ENCODE results near the gene PELO. TPM values are rescaled to one million over a fixed set of nuclear protein-coding genes. Genes with fewer than 3 reads are reported as not detected.
"Not testable (repeated sequence)": the region's sequence is repeated elsewhere in the genome, so short reads cannot be mapped to it uniquely, and the experiment has no call there.

PELO gene
- 13.2 TPM for polyA plus RNA-seq (ENCODE audit: insufficient read length)

DNA sequence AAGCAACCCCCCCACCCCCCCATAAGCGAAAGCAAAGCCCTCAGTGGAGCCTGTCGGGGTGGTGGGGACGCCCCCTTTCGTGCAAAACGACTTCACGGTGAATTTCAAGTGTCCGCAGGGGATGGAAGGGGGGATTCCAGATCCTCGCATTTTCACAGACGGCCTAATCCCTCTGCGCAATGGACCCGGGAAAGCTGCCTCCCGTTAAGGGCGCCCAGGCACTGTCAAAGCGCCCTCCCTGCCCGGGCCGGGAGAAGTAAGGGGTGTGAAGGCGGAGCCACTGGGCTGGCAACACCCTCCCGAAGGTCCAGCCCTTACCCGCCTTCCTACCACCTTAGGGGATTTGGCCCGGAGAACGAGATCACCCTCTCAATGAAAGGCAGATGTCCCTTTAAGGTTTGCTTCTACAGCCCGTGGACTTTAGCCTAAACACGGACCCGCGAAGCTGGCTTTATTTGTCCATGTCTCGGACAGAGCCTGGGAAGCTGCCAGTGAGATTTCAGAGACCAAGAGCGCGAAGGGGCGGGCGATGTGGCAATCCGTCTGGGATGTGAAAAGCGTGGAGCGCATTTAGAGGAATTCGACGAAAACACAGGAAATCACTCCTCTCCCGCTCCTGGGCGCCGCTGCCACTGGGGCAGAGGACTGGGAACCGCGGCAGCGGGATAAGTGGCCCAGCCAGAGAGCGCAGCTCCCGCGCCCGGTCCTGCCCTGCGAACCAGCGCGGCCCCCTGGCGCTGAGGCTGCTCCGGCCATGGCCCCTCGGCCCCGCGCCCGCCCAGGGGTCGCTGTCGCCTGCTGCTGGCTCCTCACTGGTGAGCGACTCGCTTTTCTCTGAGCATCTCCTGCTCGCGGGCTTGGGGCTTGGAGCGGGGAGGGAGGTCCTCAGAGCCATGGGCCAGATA is at the start of gene PELO, which contains the start of gene ITGA1:
Gene PELO (plus strand): TSS at position 317 of the 905 bp plus-strand sequence. CDS start 12,479 bp downstream, outside the sequence.
Gene ITGA1 (plus strand): TSS at position 317 of the 905 bp plus-strand sequence. CDS start 438 bp downstream, at position 755.
- no peak for DNase-seq (ENCODE audit: low read depth)

GRCh38 chr5:52738095-52738506 is 49.6 kb upstream of the PELO start:
- DNase-seq (ENCODE audit: low read depth), result no peak

GRCh38 chr5:52740007-52740406 is 47.7 kb upstream of the PELO start:
- no peak for DNase-seq (ENCODE audit: low read depth)

DNA sequence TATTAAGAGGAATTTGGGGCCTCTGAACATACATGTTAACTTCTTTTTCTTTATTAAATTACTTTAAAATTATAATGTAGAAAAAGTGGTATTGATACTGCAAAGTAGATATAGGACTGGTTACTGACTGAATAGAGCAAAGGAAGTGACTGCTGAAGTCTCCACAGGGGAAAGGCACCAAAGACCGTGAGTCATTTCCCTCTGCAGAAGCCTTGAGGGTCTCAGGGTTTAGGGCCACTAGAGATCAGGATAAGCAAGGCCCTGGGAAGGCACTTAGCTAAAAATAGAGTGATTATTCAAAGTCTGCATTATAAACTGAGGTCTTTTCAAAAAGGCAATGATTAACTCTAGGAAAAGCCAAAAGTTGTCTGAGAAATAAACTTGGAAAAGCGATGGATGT is 44.7 kb upstream of the PELO start:
- no peak for DNase-seq (ENCODE audit: low read depth)

- DNase-seq (ENCODE audit: low read depth), result no peak
Measured at GRCh38 chr5:52743529-52743928, 44.2 kb upstream of the PELO start.

DNA sequence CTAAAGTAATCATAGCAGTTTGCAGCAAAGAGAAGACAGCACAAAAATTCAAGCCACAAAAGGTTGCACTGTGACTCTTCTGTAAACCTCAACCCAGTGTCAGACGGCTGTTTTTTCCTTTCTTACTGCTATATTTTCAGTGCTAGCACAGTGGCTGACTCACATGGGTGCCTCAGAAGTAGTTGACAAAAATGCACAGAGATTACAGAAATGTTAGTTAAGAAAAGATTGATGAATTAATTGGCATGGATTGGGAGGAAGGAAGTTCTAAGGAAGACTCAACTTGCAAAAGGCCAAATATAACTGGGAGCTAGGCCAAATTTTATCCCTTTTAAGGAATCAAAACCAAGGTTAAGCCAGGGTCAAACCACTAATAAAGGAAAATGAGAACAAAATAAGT is 43.7 kb upstream of the PELO start:
- no peak for DNase-seq (ENCODE audit: low read depth)

- not testable (repeated sequence) for DNase-seq (ENCODE audit: low read depth)
Measured at GRCh38 chr5:52744867-52745458, 42.8 kb upstream of the PELO start.

- DNase-seq (ENCODE audit: low read depth), result no peak
Measured at GRCh38 chr5:52746539-52746938, 41.2 kb upstream of the PELO start.

- DNase-seq (ENCODE audit: low read depth), result no peak
Measured at GRCh38 chr5:52748590-52748989, 39.1 kb upstream of the PELO start.

GRCh38 chr5:52749666-52750065 is 38.0 kb upstream of the PELO start:
- DNase-seq (ENCODE audit: low read depth), result no peak

- no peak for DNase-seq (ENCODE audit: low read depth)
Measured at GRCh38 chr5:52751137-52751536, 36.6 kb upstream of the PELO start.

DNA sequence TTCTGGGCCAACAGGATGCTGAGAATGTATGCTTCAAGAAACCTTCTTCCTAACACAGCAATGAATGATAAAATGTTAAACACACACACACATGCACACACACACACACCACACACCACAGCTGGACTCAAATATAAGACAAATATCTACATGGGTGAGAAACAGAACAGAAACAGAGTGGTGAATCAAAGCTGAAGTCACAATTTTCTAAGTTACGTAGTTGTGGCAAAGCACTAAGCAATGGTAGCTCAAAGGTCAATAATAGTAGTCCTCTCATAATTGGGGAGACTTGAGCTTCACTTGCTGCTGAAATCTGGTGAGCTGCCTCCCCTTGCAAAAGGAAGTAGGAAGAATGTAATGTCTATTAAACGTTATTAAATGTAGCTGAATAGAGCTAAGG is 33.7 kb upstream of the PELO start:
- no peak for DNase-seq (ENCODE audit: low read depth)

DNA sequence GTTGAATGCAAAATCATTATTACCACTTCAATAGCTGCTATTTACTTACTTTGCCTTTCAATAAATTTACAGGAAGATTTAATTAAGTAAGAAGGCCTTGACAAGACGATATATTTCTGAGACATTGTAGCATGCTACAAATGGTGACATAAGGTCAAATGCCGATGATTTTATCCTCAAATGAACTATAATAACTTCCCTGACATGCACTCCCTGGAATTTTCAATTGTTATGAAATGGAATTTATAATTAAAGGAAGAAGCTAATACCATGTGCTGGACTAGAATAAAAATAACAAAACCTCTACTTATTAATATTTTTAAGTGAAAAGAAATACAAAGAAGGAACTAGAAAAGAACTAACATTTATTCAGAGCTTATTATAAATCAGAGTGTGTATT is 30.2 kb upstream of the PELO start:
- no peak for DNase-seq (ENCODE audit: low read depth)

GRCh38 chr5:52758014-52758413 is 29.7 kb upstream of the PELO start:
- DNase-seq (ENCODE audit: low read depth), result no peak

GRCh38 chr5:52759331-52759730 is 28.4 kb upstream of the PELO start:
- DNase-seq (ENCODE audit: low read depth), result no peak

GRCh38 chr5:52760695-52761366 is 26.9 kb upstream of the PELO start:
- no peak for DNase-seq (ENCODE audit: low read depth)

GRCh38 chr5:52767217-52767743 is 20.4 kb upstream of the PELO start:
- no peak for DNase-seq (ENCODE audit: low read depth)

- no peak for DNase-seq (ENCODE audit: low read depth)
Measured at GRCh38 chr5:52767766-52768480, 19.8 kb upstream of the PELO start.

- DNase-seq (ENCODE audit: low read depth), result no peak
Measured at GRCh38 chr5:52769061-52769460, 18.7 kb upstream of the PELO start.

DNA sequence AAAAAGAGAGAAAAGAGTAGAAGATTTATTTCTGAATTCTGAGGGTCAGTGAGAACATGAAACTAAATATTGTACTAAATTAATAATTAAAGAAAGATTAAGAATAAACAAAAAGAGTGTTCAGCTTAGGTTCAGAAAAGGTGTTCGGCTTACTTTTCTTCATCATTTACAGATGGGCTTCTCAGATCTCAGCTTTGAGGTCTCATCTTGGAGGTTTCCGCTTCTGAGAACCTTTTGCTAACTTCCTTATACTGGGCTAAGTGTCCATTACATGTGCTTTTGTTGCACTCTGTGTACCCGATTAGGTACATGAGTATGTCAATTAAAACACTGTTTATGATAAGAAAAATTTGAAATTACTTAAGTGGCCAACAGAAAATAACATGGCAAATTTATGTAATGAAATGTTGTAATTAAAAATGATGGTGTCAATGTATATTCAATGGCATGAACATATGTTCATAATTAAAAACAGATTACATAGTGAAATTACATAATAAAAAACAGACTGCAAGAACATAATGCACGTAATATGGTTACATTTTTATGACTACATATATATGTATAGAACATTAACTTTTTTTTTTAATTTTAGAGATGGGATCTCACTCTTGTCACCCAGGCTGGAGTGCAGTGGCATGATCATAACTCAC is 17.3 kb upstream of the PELO start:
- no peak for DNase-seq (ENCODE audit: low read depth)
